GM19372 (cell line): Measurements from ENCODE around the gene REEP3.
"Not testable (repeated sequence)": the region's sequence is repeated elsewhere in the genome, so short reads cannot be mapped to it uniquely, and the experiment has no call there.

Source experiments
- ATAC-seq: cut with Tn5 transposase; IDR thresholded peaks from one replicate; pipeline ENCODE4 v1.9.1; 2021; ENCODE audit warnings: mild to moderate bottlenecking, low read depth, moderate library complexity; ENCODE audit not compliant: unreplicated experiment

The REEP3 gene

GRCh38 chr10:63544418-63544817 lies 23.2 kb downstream of the REEP3 start:
- no peak for ATAC-seq

GRCh38 chr10:63547628-63548360 lies 26.6 kb downstream of the REEP3 start:
- ATAC-seq: no peak

- no peak for ATAC-seq
These were observed 27.7 kb downstream of the REEP3 start for GRCh38 chr10:63548860-63549259.

- no peak for ATAC-seq
These were observed 28.6 kb downstream of the REEP3 start for GRCh38 chr10:63549810-63550209.

- ATAC-seq: no peak
These were observed 31.8 kb downstream of the REEP3 start for GRCh38 chr10:63553031-63553430.

GRCh38 chr10:63553473-63553872 lies 32.3 kb downstream of the REEP3 start:
- ATAC-seq: no peak

- ATAC-seq: peak; percentile 80
These were observed 33.5 kb downstream of the REEP3 start for GRCh38 chr10:63554657-63555056.

- no peak for ATAC-seq
These were observed 34.1 kb downstream of the REEP3 start for GRCh38 chr10:63555330-63555729.

GRCh38 chr10:63558132-63558784 lies 37.1 kb downstream of the REEP3 start:
- ATAC-seq: no peak

- no peak for ATAC-seq
These were observed 40.1 kb downstream of the REEP3 start for GRCh38 chr10:63561341-63561740.

GRCh38 chr10:63562391-63562790 lies 41.2 kb downstream of the REEP3 start:
- ATAC-seq: no peak

- ATAC-seq: no peak
These were observed 41.7 kb downstream of the REEP3 start for GRCh38 chr10:63562857-63563256.

GRCh38 chr10:63563623-63564022 lies 42.4 kb downstream of the REEP3 start:
- ATAC-seq: no peak

- not testable (repeated sequence) for ATAC-seq
These were observed 43.5 kb downstream of the REEP3 start for GRCh38 chr10:63564731-63565130.

GRCh38 chr10:63573068-63573697 lies 52.0 kb downstream of the REEP3 start:
- no peak for ATAC-seq

- no peak for ATAC-seq
These were observed 52.8 kb downstream of the REEP3 start for GRCh38 chr10:63574011-63574410.

GRCh38 chr10:63576501-63576900 lies 55.3 kb downstream of the REEP3 start:
- ATAC-seq: no peak

- no peak for ATAC-seq
These were observed 57.3 kb downstream of the REEP3 start for GRCh38 chr10:63578501-63578900.

- no peak for ATAC-seq
These were observed 58.3 kb downstream of the REEP3 start for GRCh38 chr10:63579371-63580014.

GRCh38 chr10:63582690-63583089 lies 61.5 kb downstream of the REEP3 start:
- no peak for ATAC-seq

GRCh38 chr10:63583397-63583796 lies 62.2 kb downstream of the REEP3 start:
- no peak for ATAC-seq
